ENCODE measurements around the gene RAB36. TPM values are rescaled to one million over a fixed set of nuclear protein-coding genes. Genes with fewer than 3 reads are reported as not detected.

RAB36 gene
- total and polyA plus RNA-seq, 4 donors: 0.22 to 0.56 (median 0.37) TPM

- Histone ChIP-seq H3K36me3 (ENCODE audit: control insufficient read depth in 4 of 4, insufficient read depth in 3 of 4, low read depth in 1 of 4, low read length in 3 of 4) (no peaks in the 10 kb centered on the region), H3K27me3 (ENCODE audit: control insufficient read depth in 4 of 4, insufficient read depth in 4 of 4, low read length in 3 of 4) (no peaks in the 10 kb centered on the region), H3K9ac (ENCODE audit: low read depth in 1 of 2, low read length in 2 of 2) (no peak overlapping the region), H3K9me3 (ENCODE audit: control insufficient read depth in 4 of 4, low read length in 3 of 4) (no peaks in the 10 kb centered on the region), H3K27ac (ENCODE audit: low read depth in 1 of 2, low read length in 2 of 2) (no peak overlapping the region), H3K4me1 (ENCODE audit: control insufficient read depth in 4 of 4, insufficient read depth in 4 of 4, low read length in 3 of 4) (peaks cover 0 to 4% (median 0%) of the 10 kb centered on the region in 4 donors), H3K4me3 (ENCODE audit: low read depth in 1 of 3, low read length in 3 of 3) (no peak overlapping the region)
- 91% methylated on average over 18 of the region's 18 CpGs for WGBS
- no peak for DNase-seq (ENCODE audit: low spot score)
- TF ChIP-seq SP1 (IDR thresholded peaks at IDR 0.05): no peak
- TF ChIP-seq RXRA (IDR thresholded peaks at IDR 0.05): no peak
- no peak for TF ChIP-seq GABPA (IDR thresholded peaks at IDR 0.05 in 1 of 2, conservative IDR thresholded peaks at IDR 0.05 in 1 of 2)
These were observed 31.2 kb upstream of the RAB36 start for GRCh38 chr22:23113847-23114720.

GRCh38 chr22:23114721-23115020 lies 30.6 kb upstream of the RAB36 start:
- no peak for TF ChIP-seq JUND (IDR thresholded peaks at IDR 0.05)
- TF ChIP-seq MAX (IDR thresholded peaks at IDR 0.05): no peak
- TF ChIP-seq RXRA (IDR thresholded peaks at IDR 0.05): no peak
- no peak for TF ChIP-seq ATF3 (IDR thresholded peaks at IDR 0.05)
- TF ChIP-seq YY1 (IDR thresholded peaks at IDR 0.05): no peak
- TF ChIP-seq REST (IDR thresholded peaks at IDR 0.05): no peak
- no peak for TF ChIP-seq FOXA1 (IDR thresholded peaks at IDR 0.05)
- no peak for TF ChIP-seq NR2F2 (IDR thresholded peaks at IDR 0.05)
- TF ChIP-seq SP1 (IDR thresholded peaks at IDR 0.05): no peak
- no peak for TF ChIP-seq TAF1 (conservative IDR thresholded peaks at IDR 0.05)
- TF ChIP-seq GABPA (IDR thresholded peaks at IDR 0.05 in 1 of 2, conservative IDR thresholded peaks at IDR 0.05 in 1 of 2): no peak
- TF ChIP-seq RAD21 (IDR thresholded peaks at IDR 0.05): no peak
- TF ChIP-seq HNF4A (conservative IDR thresholded peaks at IDR 0.05): no peak
- no peak for TF ChIP-seq HNF4G (IDR thresholded peaks at IDR 0.05)
- Histone ChIP-seq H3K4me1 (ENCODE audit: control insufficient read depth in 4 of 4, insufficient read depth in 4 of 4, low read length in 3 of 4) (peaks cover 0 to 4% (median 0%) of the 10 kb centered on the region in 4 donors), H3K9ac (ENCODE audit: low read depth in 1 of 2, low read length in 2 of 2) (no peak overlapping the region), H3K27ac (ENCODE audit: low read depth in 1 of 2, low read length in 2 of 2) (no peak overlapping the region), H3K9me3 (ENCODE audit: control insufficient read depth in 4 of 4, low read length in 3 of 4) (no peaks in the 10 kb centered on the region), H3K27me3 (ENCODE audit: control insufficient read depth in 4 of 4, insufficient read depth in 4 of 4, low read length in 3 of 4) (no peaks in the 10 kb centered on the region), H3K36me3 (ENCODE audit: control insufficient read depth in 4 of 4, insufficient read depth in 3 of 4, low read depth in 1 of 4, low read length in 3 of 4) (no peaks in the 10 kb centered on the region), H3K4me3 (ENCODE audit: low read depth in 1 of 3, low read length in 3 of 3) (no peak overlapping the region)
- no peak for DNase-seq (ENCODE audit: low spot score)
- 93% methylated on average over 2 of the region's 2 CpGs for WGBS

GRCh38 chr22:23115369-23115768 lies 29.9 kb upstream of the RAB36 start:
- no peaks in the 10 kb centered on the region for H3K9me3 ChIP-seq (ENCODE audit: control insufficient read depth in 4 of 4, low read length in 3 of 4)
- H3K4me1 ChIP-seq (ENCODE audit: control insufficient read depth in 4 of 4, insufficient read depth in 4 of 4, low read length in 3 of 4): peaks cover 0 to 4% (median 0%) of the 10 kb centered on the region in 4 donors
- no peak for TF ChIP-seq HNF4A (conservative IDR thresholded peaks at IDR 0.05)
- TF ChIP-seq ZBTB33 (IDR thresholded peaks at IDR 0.05): no peak
- no peak for TF ChIP-seq CTCF (IDR thresholded peaks at IDR 0.05; ENCODE audit: low read depth, low read length, missing input control)
- TF ChIP-seq FOXA1 (IDR thresholded peaks at IDR 0.05): no peak
- TF ChIP-seq JUND (IDR thresholded peaks at IDR 0.05): no peak
- no peak for TF ChIP-seq RXRA (IDR thresholded peaks at IDR 0.05)
- H3K27me3 ChIP-seq (ENCODE audit: control insufficient read depth in 4 of 4, insufficient read depth in 4 of 4, low read length in 3 of 4): no peaks in the 10 kb centered on the region
- H3K9ac ChIP-seq (ENCODE audit: low read depth in 1 of 2, low read length in 2 of 2): no peak overlapping the region
- 91% methylated on average over 7 of the region's 7 CpGs for WGBS
- no peaks in the 10 kb centered on the region for H3K36me3 ChIP-seq (ENCODE audit: control insufficient read depth in 4 of 4, insufficient read depth in 3 of 4, low read depth in 1 of 4, low read length in 3 of 4)
- no peak overlapping the region for H3K4me3 ChIP-seq (ENCODE audit: low read depth in 1 of 3, low read length in 3 of 3)
- DNase-seq (ENCODE audit: low spot score): no peak
- no peak overlapping the region for H3K27ac ChIP-seq (ENCODE audit: low read depth in 1 of 2, low read length in 2 of 2)

Data from liver (tissue), 9 donors.